ENCODE results near the gene NT5DC2.

NT5DC2 gene

GRCh38 chr3:52487788-52488691, 45.6 kb downstream of the NT5DC2 start:
- no peak for DNase-seq

DNA sequence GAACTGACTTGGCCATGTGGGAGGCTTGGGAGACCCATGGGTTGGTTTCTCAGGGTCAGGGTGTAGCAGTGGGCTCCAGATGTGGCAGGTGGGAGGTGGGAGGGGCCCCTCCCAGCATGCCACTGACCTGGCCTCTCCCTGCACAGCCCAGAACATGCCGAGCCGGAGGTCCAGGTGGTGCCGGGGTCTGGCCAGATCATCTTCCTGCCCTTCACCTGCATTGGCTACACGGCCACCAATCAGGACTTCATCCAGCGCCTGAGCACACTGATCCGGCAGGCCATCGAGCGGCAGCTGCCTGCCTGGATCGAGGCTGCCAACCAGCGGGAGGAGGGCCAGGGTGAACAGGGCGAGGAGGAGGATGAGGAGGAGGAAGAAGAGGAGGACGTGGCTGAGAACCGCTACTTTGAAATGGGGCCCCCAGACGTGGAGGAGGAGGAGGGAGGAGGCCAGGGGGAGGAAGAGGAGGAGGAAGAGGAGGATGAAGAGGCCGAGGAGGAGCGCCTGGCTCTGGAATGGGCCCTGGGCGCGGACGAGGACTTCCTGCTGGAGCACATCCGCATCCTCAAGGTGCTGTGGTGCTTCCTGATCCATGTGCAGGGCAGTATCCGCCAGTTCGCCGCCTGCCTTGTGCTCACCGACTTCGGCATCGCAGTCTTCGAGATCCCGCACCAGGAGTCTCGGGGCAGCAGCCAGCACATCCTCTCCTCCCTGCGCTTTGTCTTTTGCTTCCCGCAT, 46.4 kb downstream of the NT5DC2 start:
- DNase-seq: no peak

DNA sequence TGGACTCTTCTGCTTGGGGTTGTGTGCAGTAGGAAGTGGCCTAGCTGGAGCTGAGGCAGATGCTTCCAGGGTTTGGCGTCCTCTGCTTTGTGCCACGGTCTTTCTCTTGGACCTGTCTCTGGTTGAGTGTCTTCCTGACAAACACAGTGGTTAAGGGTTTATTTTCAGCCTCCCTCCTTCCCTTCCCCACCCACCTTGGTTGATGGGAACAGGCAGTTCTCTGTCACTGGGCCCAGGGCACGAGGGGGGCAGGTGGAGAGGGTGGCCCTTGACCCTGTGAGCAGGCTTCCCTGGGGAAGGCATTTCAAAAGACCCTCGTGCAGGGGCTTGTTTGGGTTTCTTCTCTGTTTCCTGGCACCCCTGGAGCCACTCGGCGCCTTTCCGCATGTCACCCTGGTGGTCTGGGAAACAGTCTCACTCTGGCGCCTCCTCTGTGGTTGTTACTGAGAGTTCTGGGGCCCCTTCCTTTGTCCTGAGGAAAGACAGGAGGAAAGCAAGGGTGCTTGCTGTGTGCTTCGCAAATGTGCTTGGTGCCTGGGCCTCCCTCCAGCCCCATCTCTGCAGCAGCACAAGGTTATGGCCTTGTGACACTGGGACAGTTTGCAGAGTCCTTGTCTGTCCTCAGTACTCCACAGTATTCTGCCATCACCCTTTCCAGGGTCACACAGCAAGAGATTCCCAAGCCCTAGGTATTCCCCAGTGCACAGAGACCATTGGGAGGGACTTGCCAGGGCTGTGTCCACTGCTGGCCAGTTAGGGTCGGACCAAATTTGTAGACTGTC, 48.8 kb downstream of the NT5DC2 start:
- no peak for DNase-seq

DNA sequence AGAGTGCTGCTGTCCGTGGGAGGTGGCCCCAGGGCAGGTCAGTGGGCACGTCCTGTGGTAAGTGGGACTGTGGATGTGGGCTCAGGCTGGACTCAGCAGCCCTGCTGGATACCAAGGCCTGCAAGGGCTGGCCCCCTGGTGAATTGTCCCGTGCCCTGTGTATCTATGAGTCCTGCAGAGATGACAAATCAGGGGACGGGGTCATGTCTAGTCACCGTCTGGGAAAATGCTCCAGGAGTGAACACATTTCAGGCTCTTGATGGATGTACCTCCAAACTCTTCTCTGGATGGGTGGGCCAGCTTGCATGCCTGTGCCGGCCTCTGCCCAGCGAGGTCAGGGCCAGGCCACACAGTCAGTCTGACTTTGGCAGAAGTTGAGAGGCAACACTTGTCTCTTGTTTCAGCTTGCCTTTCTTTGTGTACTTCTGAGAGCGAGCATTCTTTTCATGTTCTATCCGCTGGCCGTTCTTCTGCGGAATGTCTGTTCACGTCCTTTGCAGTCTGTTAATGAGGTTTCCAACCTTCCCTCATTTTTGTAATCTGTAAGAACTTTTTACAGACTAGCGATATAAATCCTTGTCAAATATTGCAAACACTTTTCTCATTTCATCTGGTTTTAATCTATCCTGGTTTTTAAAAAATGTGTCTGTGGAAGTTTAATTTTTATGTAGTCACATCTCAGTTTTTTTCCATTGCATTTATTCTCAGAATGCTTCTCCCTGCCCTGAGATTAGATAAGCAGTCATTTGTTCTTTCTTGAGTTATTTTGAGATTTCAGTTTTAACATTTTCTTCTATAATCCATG, 49.9 kb downstream of the NT5DC2 start:
- no peak for DNase-seq

GRCh38 chr3:52483081-52483480, 50.6 kb downstream of the NT5DC2 start:
- DNase-seq: no peak

- DNase-seq: peak in 1 of 2 experiments; percentile 27
Observed at GRCh38 chr3:52481819-52482521, 51.7 kb downstream of the NT5DC2 start.

DNA sequence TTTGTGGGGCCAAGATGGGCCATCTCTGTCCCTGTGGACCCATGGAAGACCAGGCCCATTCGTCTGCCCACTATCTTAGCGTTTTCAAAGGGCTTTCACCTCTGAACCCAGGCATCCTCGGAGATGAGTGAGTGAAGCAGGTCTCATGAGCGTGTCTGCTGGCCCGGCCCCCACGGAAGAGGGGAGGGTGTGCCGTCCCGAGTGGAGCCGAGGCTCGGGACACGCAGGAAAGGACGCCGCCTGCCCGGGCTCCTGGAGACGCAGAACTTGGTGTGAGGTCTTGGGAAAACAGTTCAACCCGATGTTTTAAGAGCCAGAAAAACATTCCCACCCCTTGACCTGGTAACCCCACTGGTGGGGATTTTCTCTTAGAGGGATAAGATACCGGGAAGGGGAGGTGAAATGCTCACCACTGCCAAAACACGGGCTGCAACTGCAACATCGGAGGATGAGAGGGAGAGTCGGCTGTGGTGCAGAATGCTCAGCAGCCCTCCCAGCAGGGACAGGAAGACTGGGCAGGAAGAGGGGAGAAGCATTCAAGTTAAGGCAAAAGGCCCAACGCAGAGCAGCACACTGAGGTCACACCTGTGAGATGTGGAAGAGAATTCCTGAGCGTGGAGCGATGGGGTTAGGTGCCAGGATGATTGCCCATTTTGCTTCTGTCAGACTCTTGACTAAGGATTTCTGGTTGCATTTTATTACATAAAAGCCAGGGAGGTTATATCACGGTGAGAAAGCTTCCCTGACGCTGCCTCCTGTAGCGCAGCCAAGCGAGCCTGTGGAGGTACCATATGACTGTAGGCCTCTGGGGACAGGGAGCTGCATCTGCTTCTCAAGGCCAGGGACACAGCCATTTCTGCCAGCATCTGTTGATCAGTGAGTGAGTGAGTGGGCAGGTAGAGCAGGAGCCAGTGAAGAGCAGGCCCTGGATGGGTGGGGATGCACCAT, 52.6 kb downstream of the NT5DC2 start:
- DNase-seq: no peak

- no peak for DNase-seq
Observed at GRCh38 chr3:52479877-52480575, 53.6 kb downstream of the NT5DC2 start.

DNA sequence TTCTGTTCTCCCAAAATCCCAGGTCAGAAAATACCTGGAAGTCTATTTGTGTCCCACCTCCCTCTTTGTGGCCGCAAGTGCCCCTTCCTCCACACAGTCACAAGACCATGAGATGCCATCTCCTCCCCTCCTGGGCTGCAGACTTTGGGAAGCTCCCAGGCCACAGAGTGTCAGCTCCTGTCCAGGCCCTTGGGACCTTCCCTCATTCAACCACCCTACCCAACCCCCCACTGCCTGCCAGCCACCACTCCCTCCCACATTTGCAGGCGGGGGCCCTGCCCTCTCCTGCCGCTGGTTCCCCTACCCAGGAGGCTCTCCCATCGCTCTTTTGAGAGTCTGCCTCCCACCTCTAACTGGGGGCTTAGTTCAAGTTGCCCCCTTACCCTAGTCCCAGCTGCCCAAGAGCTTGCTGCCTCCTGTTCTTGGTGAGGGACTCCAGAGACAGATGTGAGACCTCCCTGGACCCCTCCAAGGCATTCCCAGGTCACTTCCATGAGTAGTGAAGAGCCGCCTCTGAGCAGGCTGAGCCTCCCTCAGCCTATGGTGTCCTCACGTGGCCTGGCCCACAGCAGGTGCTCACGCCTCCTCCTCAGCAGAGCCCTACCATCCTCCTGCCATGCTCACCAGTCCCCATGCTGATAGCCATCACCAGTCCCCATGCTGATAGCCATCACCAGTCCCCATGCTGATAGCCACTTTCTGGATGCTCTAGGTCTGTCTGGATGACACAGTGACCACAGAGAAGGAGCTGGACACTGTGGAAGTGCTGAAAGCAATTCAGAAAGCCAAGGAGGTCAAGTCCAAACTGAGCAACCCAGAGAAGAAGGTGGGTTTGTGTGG, 54.4 kb downstream of the NT5DC2 start:
- no peak for DNase-seq

DNA sequence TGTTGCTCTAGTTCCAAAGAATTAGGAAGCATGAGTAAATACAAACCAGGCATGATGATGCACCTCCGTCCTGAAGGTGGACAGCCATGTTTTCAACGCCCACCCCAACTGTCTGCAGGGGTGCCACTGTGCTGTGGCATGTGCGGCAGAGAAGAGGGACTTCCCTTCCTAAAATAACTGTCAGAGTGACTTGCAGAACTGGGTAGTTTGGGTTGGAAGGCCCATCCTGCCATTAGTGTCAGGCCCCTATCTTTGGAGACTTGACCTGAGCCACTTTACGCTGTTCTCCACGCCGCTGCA, 55.9 kb downstream of the NT5DC2 start:
- no peak for DNase-seq

DNA sequence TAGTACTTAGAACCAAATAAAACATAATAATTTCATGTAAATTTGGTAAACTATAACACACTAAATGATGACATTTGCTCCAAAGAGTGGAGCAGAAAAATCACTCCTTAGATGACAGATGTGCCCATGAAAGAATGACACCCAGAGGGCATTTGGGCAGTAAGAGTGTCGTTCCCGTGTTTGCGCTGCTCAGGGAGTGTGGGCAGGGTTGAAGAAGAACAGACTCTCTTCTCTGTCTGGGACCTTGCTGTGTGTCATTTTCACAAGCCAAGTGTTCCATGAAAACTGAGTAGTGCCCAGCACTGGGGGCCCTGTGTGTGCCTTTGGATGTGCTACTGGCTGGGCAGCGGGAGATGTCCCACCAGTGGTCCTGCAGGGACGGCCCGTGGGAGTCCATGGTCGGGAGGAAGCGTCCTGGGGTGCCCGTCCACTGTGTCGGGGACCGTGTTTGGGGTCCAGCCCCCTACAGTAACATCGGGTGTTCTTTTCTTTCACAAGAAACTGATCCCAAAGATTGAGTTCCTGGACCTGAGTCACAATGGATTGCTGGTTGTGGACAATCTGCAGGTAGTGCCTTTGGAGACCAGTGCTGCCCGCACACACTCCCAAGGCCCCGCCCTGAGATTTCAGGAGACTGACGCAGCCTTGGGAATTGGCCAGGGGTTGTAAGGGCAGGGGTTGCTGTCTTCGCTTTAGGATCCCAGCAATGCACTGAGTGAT, 56.4 kb downstream of the NT5DC2 start:
- DNase-seq: no peak

Measured in NCI-H526 (cell line).